Measurements from ENCODE around the gene XAF1.
"Not testable (repeated sequence)": the region's sequence is repeated elsewhere in the genome, so short reads cannot be mapped to it uniquely, and the experiment has no call there.

The XAF1 gene

DNA sequence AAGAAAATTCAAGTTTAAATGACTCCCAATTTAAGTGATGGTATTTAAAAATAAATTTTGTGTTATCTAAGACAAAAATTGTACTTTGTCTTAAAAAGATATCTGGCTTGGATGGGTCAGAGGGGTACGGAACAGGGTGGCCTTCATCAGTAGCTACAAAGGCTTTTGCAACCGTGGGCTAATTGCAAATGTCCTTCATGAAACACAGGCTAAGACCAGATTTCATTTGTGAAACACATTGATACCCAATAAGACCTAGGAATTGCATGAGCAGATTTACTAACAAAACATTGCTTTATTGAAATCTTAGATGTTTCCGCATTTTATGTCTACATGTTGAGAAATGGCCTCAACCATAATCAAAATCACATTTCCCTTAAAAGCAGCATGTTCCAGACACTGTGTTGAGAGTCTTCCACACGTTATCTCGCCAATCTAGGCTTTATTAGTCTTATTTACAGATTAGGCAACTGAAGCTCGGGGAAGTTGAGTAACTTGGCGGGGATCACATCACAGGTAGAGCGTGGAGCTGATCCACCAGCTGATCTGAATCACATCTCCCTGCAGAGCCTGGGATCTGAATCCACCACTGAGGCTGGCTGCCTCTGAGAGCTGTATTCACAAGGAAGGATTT is 42.0 kb downstream of the XAF1 start:
- Histone ChIP-seq H3K36me3 (ENCODE audit: control insufficient read depth, insufficient read depth, low read length) (no peaks in the 10 kb centered on the region), H3K27ac (ENCODE audit: low read length) (no peak overlapping the region), H3K9me3 (ENCODE audit: control insufficient read depth, insufficient read depth, low read length) (no peaks in the 10 kb centered on the region), H3K4me3 (ENCODE audit: low read length) (no peak overlapping the region), H3K4me1 (ENCODE audit: control insufficient read depth, insufficient read depth, low read length) (peaks cover 1% of the 10 kb centered on the region; the same call in 1 of the 2 replicates), H3K27me3 (ENCODE audit: control insufficient read depth, insufficient read depth, low read length) (no peaks in the 10 kb centered on the region)
- no CpG with 5 or more reads among the region's 8 CpGs for WGBS (ENCODE audit: insufficient coverage, insufficient read length)
- no peak for DNase-seq (ENCODE audit: low read depth, low spot score)

- Histone ChIP-seq H3K36me3 (ENCODE audit: control insufficient read depth, insufficient read depth, low read length) (no peaks in the 10 kb centered on the region), H3K27me3 (ENCODE audit: control insufficient read depth, insufficient read depth, low read length) (no peaks in the 10 kb centered on the region), H3K27ac (ENCODE audit: low read length) (no peak overlapping the region), H3K4me3 (ENCODE audit: low read length) (no peak overlapping the region), H3K9me3 (ENCODE audit: control insufficient read depth, insufficient read depth, low read length) (no peaks in the 10 kb centered on the region), H3K4me1 (ENCODE audit: control insufficient read depth, insufficient read depth, low read length) (peaks cover 1% of the 10 kb centered on the region; the same call in 1 of the 2 replicates)
- no CpG with 5 or more reads among the region's 6 CpGs for WGBS (ENCODE audit: insufficient coverage, insufficient read length)
- no peak for DNase-seq (ENCODE audit: low read depth, low spot score)
Measured at GRCh38 chr17:6799738-6800137, 43.9 kb downstream of the XAF1 start.

- no CpG with 5 or more reads among the region's 13 CpGs for WGBS (ENCODE audit: insufficient coverage, insufficient read length)
- Histone ChIP-seq H3K4me3 (ENCODE audit: low read length) (no peak overlapping the region), H3K27me3 (ENCODE audit: control insufficient read depth, insufficient read depth, low read length) (no peaks in the 10 kb centered on the region), H3K27ac (ENCODE audit: low read length) (no peak overlapping the region), H3K36me3 (ENCODE audit: control insufficient read depth, insufficient read depth, low read length) (no peaks in the 10 kb centered on the region), H3K9me3 (ENCODE audit: control insufficient read depth, insufficient read depth, low read length) (no peaks in the 10 kb centered on the region), H3K4me1 (ENCODE audit: control insufficient read depth, insufficient read depth, low read length) (peaks cover 1% of the 10 kb centered on the region; the same call in 1 of the 2 replicates)
- no peak for DNase-seq (ENCODE audit: low read depth, low spot score)
Measured at GRCh38 chr17:6800422-6801027, 44.7 kb downstream of the XAF1 start.

GRCh38 chr17:6811510-6811909 is 55.7 kb downstream of the XAF1 start:
- Histone ChIP-seq H3K9me3 (ENCODE audit: control insufficient read depth, insufficient read depth, low read length) (no peaks in the 10 kb centered on the region), H3K27ac (ENCODE audit: low read length) (no peak overlapping the region), H3K27me3 (ENCODE audit: control insufficient read depth, insufficient read depth, low read length) (no peaks in the 10 kb centered on the region), H3K4me1 (ENCODE audit: control insufficient read depth, insufficient read depth, low read length) (no peaks in the 10 kb centered on the region), H3K4me3 (ENCODE audit: low read length) (no peak overlapping the region), H3K36me3 (ENCODE audit: control insufficient read depth, insufficient read depth, low read length) (no peaks in the 10 kb centered on the region)
- no peak for DNase-seq (ENCODE audit: low read depth, low spot score)
- no CpG with 5 or more reads among the region's 9 CpGs for WGBS (ENCODE audit: insufficient coverage, insufficient read length)

- no CpG with 5 or more reads among the region's 9 CpGs for WGBS (ENCODE audit: insufficient coverage, insufficient read length)
- DNase-seq (ENCODE audit: low read depth, low spot score): no peak
- Histone ChIP-seq H3K27me3 (ENCODE audit: control insufficient read depth, insufficient read depth, low read length) (no peaks in the 10 kb centered on the region), H3K9me3 (ENCODE audit: control insufficient read depth, insufficient read depth, low read length) (no peaks in the 10 kb centered on the region), H3K36me3 (ENCODE audit: control insufficient read depth, insufficient read depth, low read length) (no peaks in the 10 kb centered on the region), H3K4me3 (ENCODE audit: low read length) (no peak overlapping the region), H3K27ac (ENCODE audit: low read length) (no peak overlapping the region), H3K4me1 (ENCODE audit: control insufficient read depth, insufficient read depth, low read length) (no peaks in the 10 kb centered on the region)
Measured at GRCh38 chr17:6812295-6812694, 56.4 kb downstream of the XAF1 start.

DNA sequence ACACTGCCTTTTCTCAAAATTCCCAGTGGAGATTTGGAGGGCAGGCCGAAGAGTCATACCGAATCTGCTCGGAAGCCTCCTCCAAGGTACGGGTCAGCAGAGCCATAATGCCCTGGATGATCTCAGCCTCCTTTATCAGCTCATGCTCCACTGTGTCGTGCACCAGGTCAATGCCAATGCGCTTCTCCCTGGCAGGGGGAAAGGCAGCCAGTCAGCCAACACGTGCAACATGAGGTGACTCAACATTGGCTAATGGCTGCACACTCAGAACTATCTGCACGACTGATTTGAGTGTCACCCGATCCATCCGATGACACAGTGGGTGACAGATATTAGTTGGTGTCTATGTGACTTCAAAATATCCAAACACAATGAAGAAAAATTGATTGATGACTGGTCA is 59.9 kb downstream of the XAF1 start:
- no peaks in the 10 kb centered on the region for H3K9me3 ChIP-seq (ENCODE audit: control insufficient read depth, insufficient read depth, low read length)
- H3K4me3 ChIP-seq (ENCODE audit: low read length): no peak overlapping the region
- DNase-seq (ENCODE audit: low read depth, low spot score): no peak
- no peak overlapping the region for H3K27ac ChIP-seq (ENCODE audit: low read length)
- no peaks in the 10 kb centered on the region for H3K27me3 ChIP-seq (ENCODE audit: control insufficient read depth, insufficient read depth, low read length)
- no peaks in the 10 kb centered on the region for H3K36me3 ChIP-seq (ENCODE audit: control insufficient read depth, insufficient read depth, low read length)
- WGBS (ENCODE audit: insufficient coverage, insufficient read length): no CpG with 5 or more reads among the region's 10 CpGs
- H3K4me1 ChIP-seq (ENCODE audit: control insufficient read depth, insufficient read depth, low read length): no peaks in the 10 kb centered on the region

GRCh38 chr17:6816368-6816767 is 60.5 kb downstream of the XAF1 start:
- DNase-seq (ENCODE audit: low read depth, low spot score); H3K4me3 ChIP-seq (ENCODE audit: low read length); H3K36me3 ChIP-seq (ENCODE audit: control insufficient read depth, insufficient read depth, low read length); H3K9me3 ChIP-seq (ENCODE audit: control insufficient read depth, insufficient read depth, low read length); H3K4me1 ChIP-seq (ENCODE audit: control insufficient read depth, insufficient read depth, low read length); H3K27ac ChIP-seq (ENCODE audit: low read length); H3K27me3 ChIP-seq (ENCODE audit: control insufficient read depth, insufficient read depth, low read length): not testable (repeated sequence)
- no CpG with 5 or more reads among the region's 3 CpGs for WGBS (ENCODE audit: insufficient coverage, insufficient read length)

GRCh38 chr17:6818938-6819337 is 63.1 kb downstream of the XAF1 start:
- Histone ChIP-seq H3K4me3 (ENCODE audit: low read length) (no peak overlapping the region), H3K9me3 (ENCODE audit: control insufficient read depth, insufficient read depth, low read length) (no peaks in the 10 kb centered on the region), H3K4me1 (ENCODE audit: control insufficient read depth, insufficient read depth, low read length) (no peaks in the 10 kb centered on the region), H3K27me3 (ENCODE audit: control insufficient read depth, insufficient read depth, low read length) (no peaks in the 10 kb centered on the region), H3K27ac (ENCODE audit: low read length) (no peak overlapping the region), H3K36me3 (ENCODE audit: control insufficient read depth, insufficient read depth, low read length) (no peaks in the 10 kb centered on the region)
- WGBS (ENCODE audit: insufficient coverage, insufficient read length): no CpG with 5 or more reads among the region's 3 CpGs
- DNase-seq (ENCODE audit: low read depth, low spot score): no peak

DNA sequence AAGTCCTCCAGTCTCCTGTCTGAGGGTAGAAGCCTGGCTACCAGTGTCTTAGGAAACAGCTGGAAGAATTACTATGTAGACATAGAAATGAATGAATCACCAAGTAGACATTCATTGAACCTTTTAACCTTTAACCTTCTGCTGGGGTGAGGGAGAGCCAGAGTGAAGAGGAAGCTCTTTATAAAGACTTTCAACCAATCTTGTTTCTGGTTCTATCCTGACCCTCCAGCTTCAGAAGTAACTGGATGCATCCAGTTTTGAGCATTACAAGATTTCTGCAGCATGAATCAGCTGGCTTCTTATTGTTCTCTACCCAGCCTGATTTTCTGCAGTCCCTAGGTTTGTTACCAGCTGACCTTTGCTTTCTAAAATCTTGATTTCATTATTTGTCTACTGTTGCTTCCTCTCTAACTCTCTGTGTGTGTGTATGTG is 67.2 kb downstream of the XAF1 start:
- Histone ChIP-seq H3K27ac (ENCODE audit: low read length) (no peak overlapping the region), H3K36me3 (ENCODE audit: control insufficient read depth, insufficient read depth, low read length) (no peaks in the 10 kb centered on the region), H3K4me3 (ENCODE audit: low read length) (no peak overlapping the region), H3K27me3 (ENCODE audit: control insufficient read depth, insufficient read depth, low read length) (no peaks in the 10 kb centered on the region), H3K4me1 (ENCODE audit: control insufficient read depth, insufficient read depth, low read length) (no peaks in the 10 kb centered on the region), H3K9me3 (ENCODE audit: control insufficient read depth, insufficient read depth, low read length) (no peaks in the 10 kb centered on the region)
- no peak for DNase-seq (ENCODE audit: low read depth, low spot score)
